SK-N-SH treated with all-trans-retinoic acid at 6 μM for 48 hours (cell line): Measurements from ENCODE around the gene PSAP.
"Not testable (repeated sequence)": the region's sequence is repeated elsewhere in the genome, so short reads cannot be mapped to it uniquely, and the experiment has no call there.

ENCODE experiments used
- ATAC-seq: fragments of 200-7000 bp; cut with Tn5 transposase; 3 replicates; pipeline ENCODE4 v1.9.1; 2020; ENCODE audit warnings: mild to moderate bottlenecking, moderate library complexity
- BACH2 ChIP-seq: fragments of 250-450 bp; sonication (Bioruptor Pico); IDR thresholded peaks from 2 replicates; pipeline ENCODE4 v1.9.0; 2021; ENCODE audit warnings: mild to moderate bottlenecking, borderline replicate concordance
- CSDC2 ChIP-seq: fragments of 250-450 bp; sonication (Bioruptor Pico); IDR thresholded peaks from 2 replicates; pipeline ENCODE4 v1.5.0; 2020; ENCODE audit warnings: mild to moderate bottlenecking, moderate library complexity
- ESRRG ChIP-seq: fragments of 250-450 bp; sonication (Bioruptor Pico); IDR thresholded peaks from 2 replicates; pipeline ENCODE4 v1.6.1; 2021; ENCODE audit warnings: mild to moderate bottlenecking
- ISL1 ChIP-seq: fragments of 250-450 bp; sonication (Bioruptor Pico); IDR thresholded peaks from 2 replicates; pipeline ENCODE4 v2.1.2; 2022; ENCODE audit warnings: mild to moderate bottlenecking, moderate library complexity
- OSR1 ChIP-seq: fragments of 250-450 bp; sonication (Bioruptor Pico); IDR thresholded peaks from 2 replicates; pipeline ENCODE4 v1.8.0; 2022; ENCODE audit warnings: moderate library complexity, mild to moderate bottlenecking, inconsistent platforms
- PPARA ChIP-seq: fragments of 250-450 bp; sonication (Bioruptor Pico); IDR thresholded peaks from 2 replicates; pipeline ENCODE4 v1.5.0; 2020; ENCODE audit warnings: mild to moderate bottlenecking, borderline replicate concordance
- SNAI2 ChIP-seq: fragments of 250-450 bp; sonication (Bioruptor Pico); IDR thresholded peaks from 2 replicates; pipeline ENCODE4 v1.5.0; 2020; ENCODE audit warnings: mild to moderate bottlenecking, moderate library complexity
- TOX ChIP-seq: fragments of 250-450 bp; sonication (Bioruptor Pico); IDR thresholded peaks from 2 replicates; pipeline ENCODE4 v1.8.0; 2021; ENCODE audit warnings: mild to moderate bottlenecking, moderate library complexity, borderline replicate concordance
- ZFP3 ChIP-seq: fragments of 250-450 bp; sonication (Bioruptor Pico); IDR thresholded peaks from 2 replicates; pipeline ENCODE4 v1.5.0; 2020; ENCODE audit warnings: mild to moderate bottlenecking, moderate library complexity
- ZNF70 ChIP-seq: fragments of 450-650 bp; formaldehyde crosslinking; IDR thresholded peaks from 2 replicates; pipeline ENCODE4 v1.5.0; 2020; ENCODE audit warnings: mild to moderate bottlenecking, moderate library complexity
- ZNF8 ChIP-seq: fragments of 450-650 bp; formaldehyde crosslinking; IDR thresholded peaks from 2 replicates; pipeline ENCODE4 v1.5.0; 2020; ENCODE audit warnings: mild to moderate bottlenecking, moderate library complexity
- TF ChIP-seq, protein P1 (sequence below): fragments of 250-450 bp; sonication (Bioruptor Pico); IDR thresholded peaks from 2 replicates; pipeline ENCODE4 v1.8.0; 2020; ENCODE audit warnings: mild to moderate bottlenecking, moderate library complexity, borderline replicate concordance
- TF ChIP-seq, protein P2 (sequence below): fragments of 250-450 bp; sonication (Bioruptor Pico); IDR thresholded peaks from 2 replicates; pipeline ENCODE4 v1.5.1; 2020; ENCODE audit warnings: low read depth, mild to moderate bottlenecking, moderate library complexity
- TF ChIP-seq, protein P3 (sequence below): fragments of 250-450 bp; sonication (Bioruptor Pico); IDR thresholded peaks from 2 replicates; pipeline ENCODE4 v1.5.1; 2021; ENCODE audit warnings: mild to moderate bottlenecking, moderate library complexity
- TF ChIP-seq, protein P4 (sequence below): fragments of 250-450 bp; sonication (Bioruptor Pico); IDR thresholded peaks from 2 replicates; pipeline ENCODE4 v1.8.0; 2021; ENCODE audit warnings: low read depth, mild to moderate bottlenecking, moderate library complexity, borderline replicate concordance

PSAP gene

DNA sequence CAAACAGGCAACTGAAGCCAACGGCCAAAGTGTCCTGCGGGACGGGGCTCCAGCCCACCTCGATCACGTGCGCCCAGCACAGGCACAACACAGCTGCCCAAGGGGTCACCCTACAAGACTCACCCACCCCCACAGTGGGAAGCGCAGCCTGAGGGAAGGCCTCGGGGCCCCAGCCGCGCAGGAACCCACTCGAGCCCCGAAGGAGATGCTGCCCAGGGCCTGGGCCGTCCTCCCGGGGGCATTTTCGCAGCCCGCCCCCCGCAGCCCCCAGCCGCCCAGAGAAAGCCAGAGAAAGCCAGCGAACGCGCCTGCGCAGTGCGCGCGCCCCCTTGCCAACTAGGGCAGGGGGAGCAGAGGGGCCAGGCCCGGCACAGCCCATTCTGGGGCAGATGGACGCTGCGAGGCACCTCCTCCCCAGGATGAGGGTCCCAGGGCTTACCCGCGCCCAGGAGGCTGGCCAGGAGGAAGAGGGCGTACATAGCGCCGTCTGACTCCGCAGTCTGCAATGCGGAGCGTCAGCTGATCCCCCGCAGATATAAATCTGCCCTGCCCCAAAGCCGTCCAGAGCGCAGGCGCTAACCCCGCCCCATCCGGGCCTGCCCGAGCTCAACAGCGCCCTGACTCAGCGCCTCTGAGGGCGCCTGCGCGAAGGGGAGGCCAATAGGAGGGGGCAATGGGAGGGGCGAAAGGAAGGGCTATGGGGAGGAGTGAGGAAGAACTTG is at the start of gene PSAP:
Gene PSAP (minus strand): TSS at position 509 of the 722 bp plus-strand sequence. CDS start 30 bp downstream, at position 479.
- TF ChIP-seq, protein P1, sequence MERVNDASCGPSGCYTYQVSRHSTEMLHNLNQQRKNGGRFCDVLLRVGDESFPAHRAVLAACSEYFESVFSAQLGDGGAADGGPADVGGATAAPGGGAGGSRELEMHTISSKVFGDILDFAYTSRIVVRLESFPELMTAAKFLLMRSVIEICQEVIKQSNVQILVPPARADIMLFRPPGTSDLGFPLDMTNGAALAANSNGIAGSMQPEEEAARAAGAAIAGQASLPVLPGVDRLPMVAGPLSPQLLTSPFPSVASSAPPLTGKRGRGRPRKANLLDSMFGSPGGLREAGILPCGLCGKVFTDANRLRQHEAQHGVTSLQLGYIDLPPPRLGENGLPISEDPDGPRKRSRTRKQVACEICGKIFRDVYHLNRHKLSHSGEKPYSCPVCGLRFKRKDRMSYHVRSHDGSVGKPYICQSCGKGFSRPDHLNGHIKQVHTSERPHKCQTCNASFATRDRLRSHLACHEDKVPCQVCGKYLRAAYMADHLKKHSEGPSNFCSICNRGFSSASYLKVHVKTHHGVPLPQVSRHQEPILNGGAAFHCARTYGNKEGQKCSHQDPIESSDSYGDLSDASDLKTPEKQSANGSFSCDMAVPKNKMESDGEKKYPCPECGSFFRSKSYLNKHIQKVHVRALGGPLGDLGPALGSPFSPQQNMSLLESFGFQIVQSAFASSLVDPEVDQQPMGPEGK (CRISPR knock-in tag), result 0 out of 2 replicates have a peak, but pooled peaks have one; percentile 72
- no peak for TF ChIP-seq PPARA (CRISPR knock-in tag)
- ATAC-seq, result peak; percentile 99

DNA sequence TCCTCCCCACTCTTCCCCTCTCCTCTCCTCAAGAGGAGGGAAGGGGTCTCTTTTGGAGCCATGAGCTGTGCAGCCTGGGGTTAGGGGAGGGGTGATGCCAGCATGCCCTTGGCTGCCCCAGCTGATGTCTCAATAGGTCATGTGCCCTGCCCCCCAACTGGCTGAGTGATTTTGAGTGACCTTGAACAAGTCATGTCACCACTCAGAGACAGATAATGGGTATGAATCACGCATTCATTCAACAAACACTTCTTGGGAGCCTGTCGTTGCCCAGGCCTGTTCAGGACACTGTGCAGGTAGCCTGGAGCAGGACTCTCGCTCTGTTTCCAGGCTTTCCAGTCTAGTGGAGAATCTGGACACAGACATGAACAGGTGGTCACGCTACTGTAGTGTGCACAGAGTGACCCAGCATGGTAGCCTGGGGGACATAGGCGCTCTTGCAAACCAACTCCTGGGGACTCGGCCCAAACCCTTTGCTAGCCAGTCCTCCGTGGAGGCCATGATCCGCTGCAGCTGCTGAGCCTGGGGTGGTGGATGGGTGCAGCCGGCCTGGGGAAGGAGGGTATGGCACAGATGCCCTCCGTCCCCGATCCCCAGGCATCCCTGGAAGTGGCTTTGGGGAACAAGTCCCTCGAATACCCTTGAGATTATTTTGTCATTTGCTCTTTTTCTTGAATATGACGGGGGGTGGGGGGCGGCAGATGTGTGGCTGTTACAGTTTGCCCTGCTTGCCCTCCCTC is 49.6 kb upstream of the PSAP start:
- TF ChIP-seq ISL1 (CRISPR knock-in tag), result no peak
- no peak for TF ChIP-seq ZNF8 (CRISPR knock-in tag)
- ATAC-seq, result no peak

DNA sequence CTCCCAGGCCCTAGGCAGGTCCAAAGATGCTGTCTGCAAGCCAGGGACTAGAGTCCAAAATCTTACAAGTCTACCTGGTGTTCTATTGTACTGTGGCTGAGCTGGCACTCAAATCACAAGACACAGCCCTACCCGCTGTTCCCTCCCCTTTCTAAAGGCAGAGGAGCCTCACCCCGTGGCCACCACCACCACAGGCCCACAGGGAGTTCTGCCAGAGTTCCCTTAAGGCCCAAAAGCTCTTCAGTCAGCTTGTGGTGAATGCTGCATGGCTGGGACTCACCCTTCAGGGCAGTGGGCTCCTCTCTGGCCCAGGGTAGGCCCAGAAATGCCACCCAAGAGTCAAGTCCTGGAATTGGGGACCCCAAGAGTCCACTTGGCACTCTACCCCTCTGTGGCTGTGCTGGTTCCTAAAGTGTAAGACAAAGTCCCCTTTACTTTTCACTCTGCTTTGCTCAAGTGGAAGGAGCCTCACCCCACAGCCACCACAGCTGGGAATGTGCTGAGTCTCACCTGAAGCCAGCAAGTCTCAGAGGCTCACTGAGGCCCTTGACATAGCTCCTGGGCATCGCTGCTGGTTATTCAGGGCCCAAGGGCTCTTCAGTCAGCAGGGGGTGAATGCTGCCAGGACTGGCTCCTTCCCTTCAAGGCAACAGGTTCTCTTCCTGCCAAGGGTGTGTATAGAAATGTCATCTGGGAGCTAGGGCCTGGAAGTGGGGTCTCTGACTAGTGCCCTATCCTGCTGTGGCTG is 48.8 kb upstream of the PSAP start:
- ATAC-seq, result no peak
- TF ChIP-seq ZNF70 (CRISPR knock-in tag) (no peak), CSDC2 (CRISPR knock-in tag) (no peak), SNAI2 (CRISPR knock-in tag) (no peak), ZFP3 (CRISPR knock-in tag) (no peak), OSR1 (CRISPR knock-in tag) (no peak), ZNF8 (CRISPR knock-in tag) (no peak), TOX (CRISPR knock-in tag) (no peak), PPARA (CRISPR knock-in tag) (no peak), ESRRG (CRISPR knock-in tag) (no peak), BACH2 (no peak), ISL1 (CRISPR knock-in tag) (no peak)
- TF ChIP-seq, protein P2, sequence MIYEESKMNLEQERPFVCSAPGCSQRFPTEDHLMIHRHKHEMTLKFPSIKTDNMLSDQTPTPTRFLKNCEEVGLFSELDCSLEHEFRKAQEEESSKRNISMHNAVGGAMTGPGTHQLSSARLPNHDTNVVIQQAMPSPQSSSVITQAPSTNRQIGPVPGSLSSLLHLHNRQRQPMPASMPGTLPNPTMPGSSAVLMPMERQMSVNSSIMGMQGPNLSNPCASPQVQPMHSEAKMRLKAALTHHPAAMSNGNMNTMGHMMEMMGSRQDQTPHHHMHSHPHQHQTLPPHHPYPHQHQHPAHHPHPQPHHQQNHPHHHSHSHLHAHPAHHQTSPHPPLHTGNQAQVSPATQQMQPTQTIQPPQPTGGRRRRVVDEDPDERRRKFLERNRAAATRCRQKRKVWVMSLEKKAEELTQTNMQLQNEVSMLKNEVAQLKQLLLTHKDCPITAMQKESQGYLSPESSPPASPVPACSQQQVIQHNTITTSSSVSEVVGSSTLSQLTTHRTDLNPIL (CRISPR knock-in tag), result no peak
- TF ChIP-seq, protein P3, sequence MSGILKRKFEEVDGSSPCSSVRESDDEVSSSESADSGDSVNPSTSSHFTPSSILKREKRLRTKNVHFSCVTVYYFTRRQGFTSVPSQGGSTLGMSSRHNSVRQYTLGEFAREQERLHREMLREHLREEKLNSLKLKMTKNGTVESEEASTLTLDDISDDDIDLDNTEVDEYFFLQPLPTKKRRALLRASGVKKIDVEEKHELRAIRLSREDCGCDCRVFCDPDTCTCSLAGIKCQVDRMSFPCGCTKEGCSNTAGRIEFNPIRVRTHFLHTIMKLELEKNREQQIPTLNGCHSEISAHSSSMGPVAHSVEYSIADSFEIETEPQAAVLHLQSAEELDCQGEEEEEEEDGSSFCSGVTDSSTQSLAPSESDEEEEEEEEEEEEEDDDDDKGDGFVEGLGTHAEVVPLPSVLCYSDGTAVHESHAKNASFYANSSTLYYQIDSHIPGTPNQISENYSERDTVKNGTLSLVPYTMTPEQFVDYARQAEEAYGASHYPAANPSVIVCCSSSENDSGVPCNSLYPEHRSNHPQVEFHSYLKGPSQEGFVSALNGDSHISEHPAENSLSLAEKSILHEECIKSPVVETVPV (CRISPR knock-in tag), result no peak
- TF ChIP-seq, protein P1 (CRISPR knock-in tag), result no peak
- TF ChIP-seq, protein P4, sequence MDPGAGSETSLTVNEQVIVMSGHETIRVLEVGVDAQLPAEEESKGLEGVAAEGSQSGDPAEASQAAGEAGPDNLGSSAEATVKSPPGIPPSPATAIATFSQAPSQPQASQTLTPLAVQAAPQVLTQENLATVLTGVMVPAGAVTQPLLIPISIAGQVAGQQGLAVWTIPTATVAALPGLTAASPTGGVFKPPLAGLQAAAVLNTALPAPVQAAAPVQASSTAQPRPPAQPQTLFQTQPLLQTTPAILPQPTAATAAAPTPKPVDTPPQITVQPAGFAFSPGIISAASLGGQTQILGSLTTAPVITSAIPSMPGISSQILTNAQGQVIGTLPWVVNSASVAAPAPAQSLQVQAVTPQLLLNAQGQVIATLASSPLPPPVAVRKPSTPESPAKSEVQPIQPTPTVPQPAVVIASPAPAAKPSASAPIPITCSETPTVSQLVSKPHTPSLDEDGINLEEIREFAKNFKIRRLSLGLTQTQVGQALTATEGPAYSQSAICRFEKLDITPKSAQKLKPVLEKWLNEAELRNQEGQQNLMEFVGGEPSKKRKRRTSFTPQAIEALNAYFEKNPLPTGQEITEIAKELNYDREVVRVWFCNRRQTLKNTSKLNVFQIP (CRISPR knock-in tag), result no peak

DNA sequence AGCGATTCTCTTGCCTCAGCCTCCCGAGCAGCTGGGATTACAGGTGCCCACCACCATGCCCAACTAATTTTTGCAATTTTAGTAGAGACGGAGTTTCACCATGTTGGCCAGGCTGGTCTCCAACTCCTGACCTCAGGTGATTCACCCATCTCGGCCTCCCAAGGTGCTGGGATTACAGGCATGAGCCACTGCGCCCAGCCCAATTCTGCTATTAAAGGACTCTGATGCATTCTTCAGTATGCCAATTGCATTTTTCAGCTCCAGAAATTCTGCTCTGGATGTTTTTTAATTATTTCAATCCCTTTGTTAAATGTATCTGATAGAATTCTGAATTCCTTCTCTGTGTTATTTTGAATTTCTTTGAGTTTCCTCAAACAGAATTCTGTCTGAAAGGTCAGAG is 47.3 kb upstream of the PSAP start:
- not testable (repeated sequence) for ATAC-seq
